AG08395 (cell line): ENCODE results near the gene EPB41L4A.
A peak's percentile ranks its signal among the peaks of the same experiment; 100 is the strongest.
"Not testable (repeated sequence)": the region's sequence is repeated elsewhere in the genome, so short reads cannot be mapped to it uniquely, and the experiment has no call there.

ENCODE experiments used
- DNase-seq: peaks from one replicate; pipeline ENCODE4 v3.0.0; 2012; ENCODE audit warnings: mixed read lengths, low spot score

Gene EPB41L4A

GRCh38 chr5:112397690-112398089 is 21.4 kb downstream of the EPB41L4A start:
- no peak for DNase-seq

- no peak for DNase-seq
These were observed 22.6 kb downstream of the EPB41L4A start for GRCh38 chr5:112396430-112396829.

- DNase-seq, result not testable (repeated sequence)
These were observed 23.8 kb downstream of the EPB41L4A start for GRCh38 chr5:112395299-112395698.

- DNase-seq, result no peak
These were observed 28.8 kb downstream of the EPB41L4A start for GRCh38 chr5:112390327-112390726.

- no peak for DNase-seq
These were observed 30.3 kb downstream of the EPB41L4A start for GRCh38 chr5:112388739-112389138.

DNA sequence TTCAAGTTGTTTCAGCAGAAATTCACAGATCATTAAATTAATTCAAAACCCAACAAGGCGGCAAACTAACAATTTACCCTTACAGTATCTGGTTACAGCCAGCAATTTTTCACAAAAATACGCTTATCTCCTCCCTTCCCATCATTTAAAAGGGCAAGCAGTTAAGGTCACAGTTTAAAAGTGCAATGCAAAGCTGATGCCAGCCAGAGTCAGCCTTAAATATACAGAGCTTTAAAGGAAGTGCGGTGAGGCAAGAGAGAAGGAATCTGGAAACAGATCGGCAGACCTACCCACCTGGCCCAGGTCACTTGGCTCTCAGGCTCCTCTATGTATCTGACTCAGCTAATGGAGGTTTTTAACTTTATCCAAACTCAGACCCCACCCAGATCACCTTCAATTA is 31.0 kb downstream of the EPB41L4A start:
- no peak for DNase-seq

DNA sequence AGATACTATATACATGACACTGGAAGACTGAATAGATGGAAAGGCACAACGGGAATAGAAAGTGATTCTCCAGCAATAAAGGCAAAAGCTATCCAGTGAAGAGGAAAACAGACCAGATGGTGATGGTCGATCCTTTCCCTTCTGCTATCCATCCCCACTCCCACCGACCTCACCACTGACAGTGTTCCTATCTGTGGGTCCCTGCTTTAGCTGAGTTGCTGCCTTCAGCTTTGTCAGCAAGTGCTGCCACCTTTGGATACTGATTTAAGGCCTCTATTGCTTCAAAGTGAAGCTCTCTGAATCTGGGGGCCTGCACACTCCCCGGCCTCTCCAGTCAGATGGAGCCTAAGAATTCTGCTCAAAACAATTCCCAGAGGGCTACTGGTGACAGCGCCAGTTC is 32.3 kb downstream of the EPB41L4A start:
- no peak for DNase-seq

GRCh38 chr5:112385969-112386368 is 33.1 kb downstream of the EPB41L4A start:
- DNase-seq, result no peak

DNA sequence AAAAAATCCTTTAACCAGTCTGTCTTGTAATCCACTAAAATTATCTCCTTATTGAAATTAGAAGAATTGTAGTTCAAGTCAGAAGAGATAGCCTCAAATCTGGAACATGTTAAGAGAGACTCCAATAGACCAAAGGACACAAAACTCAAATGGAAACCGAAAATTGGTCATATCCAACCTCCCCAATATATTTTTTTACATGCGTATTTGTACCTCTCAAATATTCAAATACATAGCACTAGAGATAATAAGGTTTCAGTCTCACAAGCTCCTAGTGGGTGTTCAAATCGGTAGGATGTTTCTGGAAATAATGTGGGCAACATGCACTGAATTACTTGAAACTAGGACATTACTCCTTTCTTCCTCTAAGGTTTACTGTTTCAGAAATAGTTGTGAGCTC is 33.5 kb downstream of the EPB41L4A start:
- no peak for DNase-seq

GRCh38 chr5:112384523-112384922 is 34.6 kb downstream of the EPB41L4A start:
- no peak for DNase-seq

- DNase-seq, result no peak
These were observed 36.2 kb downstream of the EPB41L4A start for GRCh38 chr5:112382886-112383285.

DNA sequence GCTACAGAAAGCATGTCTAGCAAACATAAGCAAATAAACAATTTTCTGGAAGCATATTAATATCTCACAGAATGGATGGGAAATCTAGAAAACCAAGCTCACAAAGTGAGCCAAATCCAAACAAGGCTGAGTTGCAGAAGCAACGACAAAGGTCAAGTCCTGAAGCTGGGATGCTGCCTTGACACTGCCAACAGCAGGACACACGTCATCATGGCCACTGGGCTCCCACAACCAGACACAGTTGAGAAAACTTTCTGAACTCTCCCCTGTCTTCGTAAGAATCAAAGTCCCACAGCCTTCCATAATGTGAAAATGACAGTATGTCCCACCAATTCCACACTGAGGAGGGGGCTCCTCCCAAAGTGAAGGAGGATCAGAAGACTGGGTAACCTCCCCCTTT is 37.6 kb downstream of the EPB41L4A start:
- no peak for DNase-seq

DNA sequence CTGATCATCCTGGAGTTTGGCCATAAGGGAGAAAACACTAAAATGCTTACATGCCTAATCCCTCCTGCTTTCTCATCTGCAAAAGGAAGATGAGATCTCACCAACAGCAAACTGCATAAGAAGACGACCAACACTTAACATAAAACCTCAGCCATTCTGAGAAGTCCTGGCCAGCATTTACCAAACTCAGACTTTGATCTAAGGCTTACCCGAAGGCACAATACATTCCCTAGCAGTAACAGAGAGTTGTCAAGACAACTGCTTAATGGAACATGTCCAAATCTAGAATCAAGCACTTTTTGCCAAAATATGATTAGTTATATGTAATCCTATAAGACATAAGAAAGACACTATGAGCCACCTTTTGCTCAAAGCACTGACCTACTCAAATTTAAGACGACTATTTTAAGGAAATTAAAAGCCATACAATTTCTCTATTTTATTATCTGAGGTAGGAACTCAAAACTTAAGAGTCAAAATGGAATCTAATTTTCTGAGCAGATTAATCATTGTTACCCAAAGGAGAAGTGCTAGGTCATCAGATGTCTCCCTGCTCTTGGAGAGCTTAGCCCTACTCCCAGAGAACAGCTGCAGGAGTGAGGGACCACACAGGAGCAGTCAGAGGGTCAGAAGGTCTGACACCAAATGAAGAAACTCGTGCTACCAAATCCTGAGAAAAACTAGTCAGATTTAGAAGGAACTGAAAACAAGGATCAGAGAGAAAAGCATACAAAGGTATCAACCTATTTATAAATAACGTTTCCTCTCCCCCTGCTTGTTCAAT is 39.3 kb downstream of the EPB41L4A start:
- DNase-seq, result no peak

DNA sequence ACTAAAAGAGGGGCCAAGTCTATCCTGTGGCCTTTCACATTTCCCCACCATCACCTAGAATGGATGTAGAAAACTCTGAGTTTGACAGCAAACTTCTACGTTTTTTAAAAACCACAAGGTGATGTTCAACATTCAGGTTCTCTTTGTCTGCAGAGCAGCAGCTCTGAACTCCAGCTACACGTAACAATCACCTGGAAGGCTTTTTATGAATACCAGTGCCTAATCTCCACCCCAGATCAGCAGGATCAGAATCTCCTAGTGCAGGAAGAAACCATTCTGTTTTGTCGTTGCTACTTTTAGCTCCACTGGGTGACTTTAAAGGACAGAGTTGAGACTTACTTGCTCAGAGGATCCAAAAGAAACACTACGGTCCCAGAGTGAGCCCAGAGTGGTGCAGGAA is 44.3 kb downstream of the EPB41L4A start:
- DNase-seq, result no peak

DNA sequence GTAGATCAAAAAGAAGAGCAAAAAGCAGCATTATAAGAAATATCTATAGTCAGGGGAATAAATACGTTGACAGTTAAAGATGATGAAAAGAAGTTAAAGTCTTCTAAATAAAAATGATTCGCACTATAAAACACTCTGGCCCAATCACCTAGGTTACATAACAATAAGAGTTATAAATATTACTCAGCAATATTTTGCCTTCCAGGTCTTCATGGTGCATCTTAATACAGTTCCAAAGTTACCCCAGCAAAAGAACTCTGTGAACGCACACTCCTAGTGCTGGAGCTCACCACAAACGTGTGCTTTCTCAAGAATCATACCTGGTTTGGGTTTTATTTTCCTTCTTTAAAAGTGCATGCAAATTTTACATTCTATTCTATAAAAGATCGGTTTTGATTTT is 44.7 kb downstream of the EPB41L4A start:
- DNase-seq, result no peak

- no peak for DNase-seq
These were observed 45.2 kb downstream of the EPB41L4A start for GRCh38 chr5:112373885-112374284.

- no peak for DNase-seq
These were observed 46.5 kb downstream of the EPB41L4A start for GRCh38 chr5:112372543-112372942.

DNA sequence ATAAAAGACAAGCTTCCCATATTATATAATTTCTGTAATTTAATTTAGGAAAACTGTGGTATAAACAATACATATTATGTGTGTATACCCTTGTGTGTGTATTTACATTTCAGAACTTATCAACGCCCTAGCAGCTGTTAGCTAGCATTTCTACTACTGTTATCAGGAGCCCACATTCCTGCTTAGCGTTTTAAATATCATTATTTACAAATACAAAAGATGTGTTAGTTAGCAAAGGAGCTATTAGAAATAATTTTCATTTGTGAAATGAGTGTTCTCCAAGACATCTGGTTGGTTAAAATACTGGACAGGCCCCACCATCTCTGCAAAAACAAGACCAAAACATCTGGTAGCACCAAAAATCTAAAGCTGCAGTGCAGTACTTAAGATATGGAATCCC is 48.0 kb downstream of the EPB41L4A start:
- DNase-seq, result no peak

- no peak for DNase-seq
These were observed 51.7 kb downstream of the EPB41L4A start for GRCh38 chr5:112367400-112367799.

DNA sequence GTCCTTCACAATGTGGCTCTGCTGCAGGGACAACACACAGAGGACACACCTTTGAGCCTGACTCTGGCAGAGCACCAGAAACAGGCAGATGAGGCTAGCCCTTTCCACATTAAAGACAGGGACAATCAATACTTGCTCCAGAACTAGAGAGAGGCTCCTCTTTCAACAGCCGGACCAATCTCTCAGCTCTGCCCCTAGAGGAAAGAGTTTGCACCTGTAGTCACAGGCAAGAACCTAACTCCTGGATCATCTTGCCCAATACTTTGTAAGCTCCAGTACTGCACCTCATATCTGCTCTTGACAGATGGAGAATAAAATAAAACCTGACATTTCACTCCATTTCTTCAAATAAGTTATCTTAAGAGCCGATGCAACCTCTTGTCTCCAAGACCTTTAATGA is 52.1 kb downstream of the EPB41L4A start:
- DNase-seq, result peak; percentile 10

GRCh38 chr5:112360740-112361139 is 58.3 kb downstream of the EPB41L4A start:
- not testable (repeated sequence) for DNase-seq

GRCh38 chr5:112356178-112356956 is 62.7 kb downstream of the EPB41L4A start:
- no peak for DNase-seq

DNA sequence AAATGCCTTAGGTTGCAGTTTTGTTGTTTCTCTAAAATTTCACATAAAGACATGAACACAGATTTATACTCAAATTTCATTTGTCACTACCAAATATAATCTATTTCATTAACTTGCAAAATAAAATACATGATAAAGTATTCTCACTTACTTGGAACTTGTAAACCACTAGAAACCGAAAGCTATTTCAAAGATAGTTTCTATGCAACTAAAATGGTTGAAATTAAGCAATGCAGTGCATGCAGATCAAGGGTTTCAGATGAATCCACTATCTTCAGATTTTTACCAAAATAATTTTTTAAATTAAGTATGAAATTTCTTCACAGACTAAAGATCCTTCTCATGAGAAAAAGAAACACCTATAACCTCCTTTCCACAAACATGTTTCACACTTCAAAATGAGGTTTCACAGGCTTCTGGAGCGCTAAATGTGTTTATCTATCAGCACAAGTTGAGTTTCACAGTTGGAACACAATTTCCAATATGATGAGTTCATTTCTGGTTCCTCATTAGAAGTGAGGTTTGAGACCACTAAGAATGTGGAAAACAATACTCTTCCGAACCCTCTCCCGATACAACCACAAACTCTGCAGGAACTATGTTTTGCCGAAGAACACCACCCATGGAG is 63.9 kb downstream of the EPB41L4A start:
- DNase-seq, result no peak
